NCI-H446 treated with DMSO at 0.1 percent for 48 hours (cell line): ENCODE data around the gene TSSK2.

Source experiments
- DNase-seq: peaks from one replicate; lab custom pipeline; 2025; lab: John Stamatoyannopoulos, UW

Gene TSSK2

GRCh38 chr22:19125011-19125410 lies 6.1 kb upstream of the TSSK2 start:
- no peak for DNase-seq

- DNase-seq, result no peak
Measured at GRCh38 chr22:19125474-19126308, 5.4 kb upstream of the TSSK2 start.

- DNase-seq, result no peak
Measured at GRCh38 chr22:19126309-19127273, 4.5 kb upstream of the TSSK2 start.

GRCh38 chr22:19127329-19128008 lies 3.6 kb upstream of the TSSK2 start:
- DNase-seq, result no peak

- no peak for DNase-seq
Measured at GRCh38 chr22:19128009-19128401, 3.1 kb upstream of the TSSK2 start.

- DNase-seq, result no peak
Measured at GRCh38 chr22:19128946-19129727, 2.0 kb upstream of the TSSK2 start.

- DNase-seq, result no peak
Measured at GRCh38 chr22:19129871-19130270, 1.2 kb upstream of the TSSK2 start.

GRCh38 chr22:19131685-19132015 lies 542 bp downstream of the TSSK2 start:
- DNase-seq, result no peak

- DNase-seq, result no peak
Measured at GRCh38 chr22:19132153-19132552, 1.0 kb downstream of the TSSK2 start.

GRCh38 chr22:19132693-19133400 lies 1.7 kb downstream of the TSSK2 start:
- no peak for DNase-seq

- DNase-seq, result no peak
Measured at GRCh38 chr22:19133561-19133960, 2.5 kb downstream of the TSSK2 start.

- no peak for DNase-seq
Measured at GRCh38 chr22:19134176-19134831, 3.2 kb downstream of the TSSK2 start.

GRCh38 chr22:19134874-19135273 lies 3.8 kb downstream of the TSSK2 start:
- no peak for DNase-seq

GRCh38 chr22:19136915-19137314 lies 5.8 kb downstream of the TSSK2 start:
- no peak for DNase-seq

- no peak for DNase-seq
Measured at GRCh38 chr22:19137384-19138216, 6.5 kb downstream of the TSSK2 start.

GRCh38 chr22:19138217-19139000 lies 7.3 kb downstream of the TSSK2 start:
- DNase-seq, result no peak

- no peak for DNase-seq
Measured at GRCh38 chr22:19139001-19139356, 7.9 kb downstream of the TSSK2 start.

GRCh38 chr22:19139974-19140373 lies 8.9 kb downstream of the TSSK2 start:
- no peak for DNase-seq

GRCh38 chr22:19142394-19142793 lies 11.3 kb downstream of the TSSK2 start:
- DNase-seq, result no peak
